ENCODE data around the gene RAB7A. TPM values are rescaled to one million over a fixed set of nuclear protein-coding genes. Genes with fewer than 3 reads are reported as not detected.

The RAB7A gene
- total and polyA plus RNA-seq, 4 donors: 127 to 271 (median 209) TPM

DNA sequence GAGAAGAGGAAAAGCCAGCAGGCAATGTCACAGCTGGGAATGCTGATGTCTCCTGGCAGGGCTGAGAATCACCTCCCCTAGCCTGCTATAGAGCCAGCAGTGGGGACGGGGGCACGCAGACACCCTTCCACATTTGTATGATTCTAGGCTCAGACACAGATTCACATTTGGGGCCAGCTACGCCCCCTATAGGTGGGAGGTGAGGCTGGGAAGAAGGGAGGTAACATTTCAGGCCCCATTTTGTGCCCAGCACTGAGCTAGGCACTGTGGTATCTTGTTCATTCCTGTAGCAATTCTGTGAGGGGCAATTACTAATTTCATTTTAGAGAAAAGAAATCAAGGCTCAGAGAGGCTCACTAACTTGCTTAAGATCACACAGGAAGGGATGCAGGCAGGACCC lies 137.6 kb downstream of the RAB7A start:
- H3K9me3 ChIP-seq (ENCODE audit: control insufficient read depth in 4 of 4, insufficient read depth in 3 of 4, low read length in 3 of 4): peaks cover 0 to 20% (median 9%) of the 10 kb centered on the region in 4 donors
- peaks cover 0 to 10% (median 0%) of the 10 kb centered on the region in 5 donors for H3K4me1 ChIP-seq (ENCODE audit: control insufficient read depth in 5 of 5, insufficient read depth in 5 of 5, low read length in 5 of 5)
- H3K27me3 ChIP-seq (ENCODE audit: control insufficient read depth in 3 of 3, insufficient read depth in 3 of 3, low read length in 2 of 3): no peaks in the 10 kb centered on the region
- ATAC-seq (ENCODE audit: insufficient read depth, low FRiP score) (no peak), DNase-seq (peak in 2 of 3 donors; percentile 6 to 25)
- H3K36me3 ChIP-seq (ENCODE audit: control insufficient read depth in 4 of 4, insufficient read depth in 4 of 4, low read length in 4 of 4): no peaks in the 10 kb centered on the region
- WGBS, 2 donors: 83 to 89% methylated on average over 3 of the region's 3 CpGs
- no peak overlapping the region for H3K27ac ChIP-seq (ENCODE audit: low read depth in 1 of 2, low read length in 1 of 2)
- H3K4me3 ChIP-seq: no peak overlapping the region
- H3K9ac ChIP-seq (ENCODE audit: insufficient read depth in 1 of 2, low read length in 2 of 2): no peak overlapping the region
- TF ChIP-seq, protein P1, sequence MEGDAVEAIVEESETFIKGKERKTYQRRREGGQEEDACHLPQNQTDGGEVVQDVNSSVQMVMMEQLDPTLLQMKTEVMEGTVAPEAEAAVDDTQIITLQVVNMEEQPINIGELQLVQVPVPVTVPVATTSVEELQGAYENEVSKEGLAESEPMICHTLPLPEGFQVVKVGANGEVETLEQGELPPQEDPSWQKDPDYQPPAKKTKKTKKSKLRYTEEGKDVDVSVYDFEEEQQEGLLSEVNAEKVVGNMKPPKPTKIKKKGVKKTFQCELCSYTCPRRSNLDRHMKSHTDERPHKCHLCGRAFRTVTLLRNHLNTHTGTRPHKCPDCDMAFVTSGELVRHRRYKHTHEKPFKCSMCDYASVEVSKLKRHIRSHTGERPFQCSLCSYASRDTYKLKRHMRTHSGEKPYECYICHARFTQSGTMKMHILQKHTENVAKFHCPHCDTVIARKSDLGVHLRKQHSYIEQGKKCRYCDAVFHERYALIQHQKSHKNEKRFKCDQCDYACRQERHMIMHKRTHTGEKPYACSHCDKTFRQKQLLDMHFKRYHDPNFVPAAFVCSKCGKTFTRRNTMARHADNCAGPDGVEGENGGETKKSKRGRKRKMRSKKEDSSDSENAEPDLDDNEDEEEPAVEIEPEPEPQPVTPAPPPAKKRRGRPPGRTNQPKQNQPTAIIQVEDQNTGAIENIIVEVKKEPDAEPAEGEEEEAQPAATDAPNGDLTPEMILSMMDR (IDR thresholded peaks at IDR 0.05; ENCODE audit: control extremely low read depth, extremely low read depth): no peak

Small RNAs within 50 kb of the gene (small RNA-seq; reads per million reads assigned to genes)
- not detected for gene RF00399 (ENCODE audit: low replicate concordance)

Other genes with a start within 250 kb of the RAB7A start
- gene GATA2, start 233.0 kb upstream of the RAB7A start, total RNA-seq: 10 to 100 TPM in 1 of 2 donors, 1 to 10 TPM in 1; 9.6 to 37.0 TPM
- 10 to 100 TPM; 26.1 to 31.4 TPM for gene GATA2, start 233.0 kb upstream of the RAB7A start, polyA plus RNA-seq
- 100 to 1,000 TPM; 158 to 288 TPM for gene RPN1, start 75.4 kb upstream of the RAB7A start, total RNA-seq
- 100 to 1,000 TPM; 146 to 318 TPM for gene RPN1, start 75.4 kb upstream of the RAB7A start, polyA plus RNA-seq
- 10 to 100 TPM; 51.5 to 59.3 TPM for gene ACAD9, start 153.4 kb downstream of the RAB7A start, total RNA-seq
- 10 to 100 TPM; 24.9 to 26.1 TPM for gene ACAD9, start 153.4 kb downstream of the RAB7A start, polyA plus RNA-seq